HepG2 (cell line): ENCODE data around the gene ESR1. TPM values are rescaled to one million over a fixed set of nuclear protein-coding genes. Genes with fewer than 3 reads are reported as not detected.

ENCODE experiments used
- ATAC-seq: fragments of 200-7000 bp; cut with Tn5 transposase; 3 replicates; pipeline ENCODE4 v1.9.1; 2020; ENCODE audit warnings: mild to moderate bottlenecking, moderate library complexity
- BruUV-seq: library from RNA; stranded (reverse); fragments of 400-500 nt; replicated peaks from 2 replicates; lab custom pipeline; 2021; lab: Mats Ljungman, UMichigan
- CTCF ChIA-PET: fragments of 300-600 bp; formaldehyde crosslinking; extraction: SDS; loops from one replicate; lab custom pipeline; 2021; ENCODE audit warnings: low total read pairs, inconsistent platforms, low intra/inter-chr PET ratio; lab: Yijun Ruan, JAX
- POLR2A ChIA-PET: fragments of 350-600 bp; sonication (Branson Sonifier 250); formaldehyde crosslinking; loops from one replicate; lab custom pipeline; 2020; ENCODE audit warnings: antibody characterized with exemption, inconsistent platforms; lab: Yijun Ruan, JAX
- DNase-seq: peaks from one replicate; pipeline ENCODE4 v3.0.0-alpha.2; 2015; ENCODE audit warnings: low spot score
- FAIRE-seq: peaks from 3 replicates; lab custom pipeline; 2011; peaks lifted over from hg19 to GRCh38; lab: Jason Lieb, UNC
- H2AFZ ChIP-seq: one replicate; pipeline ENCODE4 v1.6.1; 2011; ENCODE audit warnings: low read length, inconsistent platforms
- H3K27ac ChIP-seq: fragments of 300-600 bp; 3 replicates; pipeline ENCODE4 v1.8.0; 2011; ENCODE audit warnings: mixed run types, mild to moderate bottlenecking, mixed read lengths, low read length, inconsistent platforms; ENCODE audit not compliant: insufficient read depth; ENCODE audit errors: extremely low read length
- H3K27me3 ChIP-seq, 2 experiments: fragments of 200-600 bp in 1 of 2; 2 replicates in 1 of 2; 3 replicates in 1 of 2; pipeline versions ENCODE4 v1.6.0 to v1.8.0; 2011; ENCODE audit warnings: low read length in 2 of 2, mild to moderate bottlenecking in 2 of 2, moderate library complexity in 2 of 2, inconsistent platforms in 1 of 2; ENCODE audit not compliant: insufficient read depth in 2 of 2, control insufficient read depth in 1 of 2
- H3K36me3 ChIP-seq, 2 experiments: fragments of 200-600 bp in 1 of 2; replicated peaks in 1 of 2; 2 replicates in 1 of 2; 3 replicates in 1 of 2; pipeline versions ENCODE4 v1.5.1 to v1.8.0; 2011; ENCODE audit warnings: low read length in 2 of 2, inconsistent platforms in 1 of 2; ENCODE audit not compliant: insufficient read depth in 2 of 2, control insufficient read depth in 1 of 2
- H3K4me1 ChIP-seq: 2 replicates; pipeline ENCODE4 v1.5.1; 2012; ENCODE audit warnings: low read length, inconsistent platforms; ENCODE audit not compliant: insufficient read depth
- H3K4me2 ChIP-seq: 2 replicates; pipeline ENCODE4 v1.6.0; 2011; ENCODE audit warnings: low read depth, low read length, inconsistent platforms
- H3K4me3 ChIP-seq, 3 experiments: fragments of 200-600 bp in 1 of 3; sonication (generic), shearing (Covaris generic) in 1 of 3; replicated peaks in 1 of 3; 2 replicates each; pipeline ENCODE4 v1.5.1; 2011 to 2016; ENCODE audit warnings: low read length in 3 of 3, inconsistent platforms in 2 of 3, low read depth in 2 of 3, mild to moderate bottlenecking in 2 of 3, control low read depth in 1 of 3, mixed read lengths in 1 of 3; ENCODE audit not compliant: insufficient read depth in 1 of 3
- H3K79me2 ChIP-seq: one replicate; pipeline ENCODE4 v1.6.1; 2011; ENCODE audit warnings: low read length, inconsistent platforms; ENCODE audit not compliant: insufficient read depth
- H3K9ac ChIP-seq: 2 replicates; pipeline ENCODE4 v1.6.0; 2011; ENCODE audit warnings: mild to moderate bottlenecking, low read depth, low read length, inconsistent platforms; ENCODE audit not compliant: insufficient read depth
- H3K9me3 ChIP-seq: 2 replicates; pipeline ENCODE4 v1.5.1; 2012; ENCODE audit warnings: mild to moderate bottlenecking, low read length
- H4K20me1 ChIP-seq: 2 replicates; pipeline ENCODE4 v1.6.0; 2011; ENCODE audit warnings: inconsistent platforms, mild to moderate bottlenecking, low read length, moderate library complexity; ENCODE audit not compliant: insufficient read depth
- CHD4 ChIP-seq: fragments of 200-600 bp; sonication (generic); IDR thresholded peaks from 2 replicates; pipeline ENCODE4 v1.7.0; 2017; ENCODE audit warnings: mild to moderate bottlenecking, low read length, borderline replicate concordance
- ELF1 ChIP-seq: sonication (generic); formaldehyde crosslinking; IDR thresholded peaks from 2 replicates; pipeline ENCODE4 v1.4.0; 2020; ENCODE audit warnings: missing genetic modification reagents
- HNF4A ChIP-seq: sonication (generic); formaldehyde crosslinking; IDR thresholded peaks from 2 replicates; pipeline ENCODE4 v1.4.0; 2020; ENCODE audit warnings: missing genetic modification reagents
- PHF8 ChIP-seq: sonication (generic); formaldehyde crosslinking; IDR thresholded peaks from 2 replicates; pipeline ENCODE4 v1.5.0; 2020; ENCODE audit warnings: missing genetic modification reagents
- SMYD3 ChIP-seq: sonication (generic); formaldehyde crosslinking; IDR thresholded peaks from 2 replicates; pipeline ENCODE4 v1.8.1; 2023; ENCODE audit warnings: mild to moderate bottlenecking, missing genetic modification reagents
- TCF12 ChIP-seq, 2 experiments: fragments of 450-650 bp in 1 of 2; sonication (generic) in 1 of 2; formaldehyde crosslinking in 1 of 2; IDR thresholded peaks; 2 replicates each; pipeline versions ENCODE4 v1.6.1 to v1.8.0; 2017 to 2022; ENCODE audit warnings: antibody characterized with exemption in 1 of 2, mild to moderate bottlenecking in 1 of 2, missing genetic modification reagents in 1 of 2, moderate library complexity in 1 of 2
- ZBTB38 ChIP-seq: sonication (generic); formaldehyde crosslinking; IDR thresholded peaks from 2 replicates; pipeline ENCODE4 v1.5.1; 2020; ENCODE audit warnings: mild to moderate bottlenecking, missing genetic modification reagents
- ZNF343 ChIP-seq: sonication (generic); formaldehyde crosslinking; IDR thresholded peaks from 2 replicates; pipeline ENCODE4 v1.4.0; 2020; ENCODE audit warnings: mild to moderate bottlenecking, missing genetic modification reagents
- in situ Hi-C: cut with HindIII; loops from 2 replicates; pipeline ENCODE4 v1.10.0; 2017; ENCODE audit warnings: low pct_unique_long_range_greater_than_20kb; ENCODE audit not compliant: extremely low pct_ligation_motif_present
- intact Hi-C: fragments of 100-400 bp; cut with micrococcal nuclease; formaldehyde crosslinking; loops from one replicate; pipeline ENCODE4 v1.10.0; 2022; ENCODE audit not compliant: unreplicated experiment
- polyA plus RNA-seq, 8 experiments: library from polyadenylated mRNA; depleted of rRNA in 3 of 8; stranded (reverse) in 7 of 8; unstranded in 1 of 8; fragments of >200 nt; fragmentation: Illumina TruSeq in 4 of 8; extraction: Trizol in 4 of 8; gene quantifications; 2 replicates each; pipeline versions ENCODE4 v1.2.1 to v1.2.3, GENCODE V29; 2011 to 2016; ENCODE audit warnings: low read depth in 4 of 8, missing spikeins in 1 of 8, mixed read lengths in 1 of 8; ENCODE audit not compliant: insufficient read depth in 1 of 8
- total RNA-seq, 5 experiments: library from RNA; depleted of rRNA; stranded (reverse); fragments of >200 nt; fragmentation: Illumina TruSeq; extraction: Trizol; gene quantifications; 2 replicates each; pipeline ENCODE4 v1.2.3, GENCODE V29; 2016; ENCODE audit warnings: low read depth in 1 of 5
- TF ChIP-seq, protein P1 (sequence below): sonication (generic); formaldehyde crosslinking; IDR thresholded peaks from 2 replicates; pipeline ENCODE4 v1.9.0; 2021; ENCODE audit warnings: mild to moderate bottlenecking, missing genetic modification reagents
- TF ChIP-seq, protein P2 (sequence below): sonication (generic); formaldehyde crosslinking; IDR thresholded peaks from 2 replicates; pipeline ENCODE4 v1.4.0; 2020; ENCODE audit warnings: mild to moderate bottlenecking, missing genetic modification reagents
- TF ChIP-seq, protein P3 (sequence below): sonication (generic); formaldehyde crosslinking; IDR thresholded peaks from 2 replicates; pipeline ENCODE4 v1.5.0; 2020; ENCODE audit warnings: missing genetic modification reagents, mild to moderate bottlenecking, borderline replicate concordance
- TF ChIP-seq, protein P4 (sequence below): sonication (generic); formaldehyde crosslinking; conservative IDR thresholded peaks from 2 replicates; pipeline ENCODE4 v1.8.1; 2023; ENCODE audit warnings: missing genetic modification reagents

ESR1 gene
- total and polyA plus RNA-seq, 2 of the 13 experiments (the other 11 are each of a cell fraction or from before 2014, with no cell fraction given) = not detected

DNA sequence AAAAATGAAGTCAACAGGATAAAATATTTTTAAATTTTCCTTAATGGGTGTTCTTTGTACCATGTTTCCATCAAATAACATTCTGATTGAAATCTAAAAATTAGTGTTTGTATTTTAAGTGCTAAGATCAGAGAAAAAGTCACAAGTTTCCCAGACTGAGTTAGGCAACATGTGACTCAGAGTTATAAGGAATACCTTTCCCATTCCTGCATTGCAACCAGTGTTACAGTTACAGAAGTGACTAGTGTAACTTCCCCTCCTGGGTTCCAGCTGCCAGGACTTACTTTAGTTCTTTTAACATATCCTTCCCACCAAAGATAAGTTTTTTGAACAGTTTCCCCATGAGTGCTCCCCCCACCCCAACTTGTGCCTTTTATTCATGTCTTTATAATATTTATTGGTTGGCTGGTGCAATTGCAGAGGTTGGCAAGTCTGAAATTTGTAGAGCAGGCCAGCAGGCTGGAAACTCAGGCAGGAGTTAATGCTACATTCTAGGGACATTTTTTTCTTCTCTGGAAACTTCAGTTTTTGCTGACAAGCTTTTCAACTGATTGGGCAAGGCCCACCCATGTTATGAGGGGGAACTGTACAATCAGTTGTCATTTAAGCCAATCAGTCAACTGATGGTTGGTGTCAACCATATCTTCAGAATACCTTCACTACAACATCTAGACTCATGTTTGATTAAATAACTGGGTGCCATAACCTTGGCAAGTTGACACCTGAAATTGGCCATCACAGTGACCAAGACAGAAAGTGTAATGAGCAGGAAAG is 22.9 kb upstream of the ESR1 start:
- H3K27me3 ChIP-seq = no peaks in the 10 kb centered on the region
- H3K4me2 ChIP-seq = no peak overlapping the region
- no peaks in the 10 kb centered on the region for H3K79me2 ChIP-seq
- no peaks in the 10 kb centered on the region for H3K9me3 ChIP-seq
- CTCF ChIA-PET = no interaction called here
- ATAC-seq (no peak), FAIRE-seq (no peak), DNase-seq (no peak)
- POLR2A ChIA-PET = no interaction called here
- H2AFZ ChIP-seq = no peak overlapping the region
- H3K4me1 ChIP-seq = no peaks in the 10 kb centered on the region
- intact Hi-C loops = no loop called here
- no peak overlapping the region for H3K27ac ChIP-seq
- H4K20me1 ChIP-seq = no peaks in the 10 kb centered on the region
- H3K4me3 ChIP-seq = no peak overlapping the region
- H3K9ac ChIP-seq = no peak overlapping the region
- no peaks in the 10 kb centered on the region for H3K36me3 ChIP-seq
- in situ Hi-C loops = no loop called here
- no TSS peak for BruUV-seq
- TF ChIP-seq PHF8 (CRISPR knock-in tag) (no peak), CHD4 (no peak), ZNF343 (CRISPR knock-in tag) (no peak), TCF12 (IDR thresholded peaks at IDR 0.05) (no peak), TCF12 (CRISPR knock-in tag; IDR thresholded peaks at IDR 0.05) (no peak), HNF4A (CRISPR knock-in tag) (no peak), ELF1 (CRISPR knock-in tag) (no peak), ZBTB38 (CRISPR knock-in tag) (no peak), SMYD3 (CRISPR knock-in tag) (no peak)
- TF ChIP-seq, protein P1, sequence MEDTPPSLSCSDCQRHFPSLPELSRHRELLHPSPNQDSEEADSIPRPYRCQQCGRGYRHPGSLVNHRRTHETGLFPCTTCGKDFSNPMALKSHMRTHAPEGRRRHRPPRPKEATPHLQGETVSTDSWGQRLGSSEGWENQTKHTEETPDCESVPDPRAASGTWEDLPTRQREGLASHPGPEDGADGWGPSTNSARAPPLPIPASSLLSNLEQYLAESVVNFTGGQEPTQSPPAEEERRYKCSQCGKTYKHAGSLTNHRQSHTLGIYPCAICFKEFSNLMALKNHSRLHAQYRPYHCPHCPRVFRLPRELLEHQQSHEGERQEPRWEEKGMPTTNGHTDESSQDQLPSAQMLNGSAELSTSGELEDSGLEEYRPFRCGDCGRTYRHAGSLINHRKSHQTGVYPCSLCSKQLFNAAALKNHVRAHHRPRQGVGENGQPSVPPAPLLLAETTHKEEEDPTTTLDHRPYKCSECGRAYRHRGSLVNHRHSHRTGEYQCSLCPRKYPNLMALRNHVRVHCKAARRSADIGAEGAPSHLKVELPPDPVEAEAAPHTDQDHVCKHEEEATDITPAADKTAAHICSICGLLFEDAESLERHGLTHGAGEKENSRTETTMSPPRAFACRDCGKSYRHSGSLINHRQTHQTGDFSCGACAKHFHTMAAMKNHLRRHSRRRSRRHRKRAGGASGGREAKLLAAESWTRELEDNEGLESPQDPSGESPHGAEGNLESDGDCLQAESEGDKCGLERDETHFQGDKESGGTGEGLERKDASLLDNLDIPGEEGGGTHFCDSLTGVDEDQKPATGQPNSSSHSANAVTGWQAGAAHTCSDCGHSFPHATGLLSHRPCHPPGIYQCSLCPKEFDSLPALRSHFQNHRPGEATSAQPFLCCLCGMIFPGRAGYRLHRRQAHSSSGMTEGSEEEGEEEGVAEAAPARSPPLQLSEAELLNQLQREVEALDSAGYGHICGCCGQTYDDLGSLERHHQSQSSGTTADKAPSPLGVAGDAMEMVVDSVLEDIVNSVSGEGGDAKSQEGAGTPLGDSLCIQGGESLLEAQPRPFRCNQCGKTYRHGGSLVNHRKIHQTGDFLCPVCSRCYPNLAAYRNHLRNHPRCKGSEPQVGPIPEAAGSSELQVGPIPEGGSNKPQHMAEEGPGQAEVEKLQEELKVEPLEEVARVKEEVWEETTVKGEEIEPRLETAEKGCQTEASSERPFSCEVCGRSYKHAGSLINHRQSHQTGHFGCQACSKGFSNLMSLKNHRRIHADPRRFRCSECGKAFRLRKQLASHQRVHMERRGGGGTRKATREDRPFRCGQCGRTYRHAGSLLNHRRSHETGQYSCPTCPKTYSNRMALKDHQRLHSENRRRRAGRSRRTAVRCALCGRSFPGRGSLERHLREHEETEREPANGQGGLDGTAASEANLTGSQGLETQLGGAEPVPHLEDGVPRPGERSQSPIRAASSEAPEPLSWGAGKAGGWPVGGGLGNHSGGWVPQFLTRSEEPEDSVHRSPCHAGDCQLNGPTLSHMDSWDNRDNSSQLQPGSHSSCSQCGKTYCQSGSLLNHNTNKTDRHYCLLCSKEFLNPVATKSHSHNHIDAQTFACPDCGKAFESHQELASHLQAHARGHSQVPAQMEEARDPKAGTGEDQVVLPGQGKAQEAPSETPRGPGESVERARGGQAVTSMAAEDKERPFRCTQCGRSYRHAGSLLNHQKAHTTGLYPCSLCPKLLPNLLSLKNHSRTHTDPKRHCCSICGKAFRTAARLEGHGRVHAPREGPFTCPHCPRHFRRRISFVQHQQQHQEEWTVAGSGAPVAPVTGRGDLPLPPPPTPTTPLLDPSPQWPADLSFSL = no peak
- TF ChIP-seq, protein P2, sequence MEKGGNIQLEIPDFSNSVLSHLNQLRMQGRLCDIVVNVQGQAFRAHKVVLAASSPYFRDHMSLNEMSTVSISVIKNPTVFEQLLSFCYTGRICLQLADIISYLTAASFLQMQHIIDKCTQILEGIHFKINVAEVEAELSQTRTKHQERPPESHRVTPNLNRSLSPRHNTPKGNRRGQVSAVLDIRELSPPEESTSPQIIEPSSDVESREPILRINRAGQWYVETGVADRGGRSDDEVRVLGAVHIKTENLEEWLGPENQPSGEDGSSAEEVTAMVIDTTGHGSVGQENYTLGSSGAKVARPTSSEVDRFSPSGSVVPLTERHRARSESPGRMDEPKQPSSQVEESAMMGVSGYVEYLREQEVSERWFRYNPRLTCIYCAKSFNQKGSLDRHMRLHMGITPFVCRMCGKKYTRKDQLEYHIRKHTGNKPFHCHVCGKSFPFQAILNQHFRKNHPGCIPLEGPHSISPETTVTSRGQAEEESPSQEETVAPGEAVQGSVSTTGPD = no peak
- TF ChIP-seq, protein P3, sequence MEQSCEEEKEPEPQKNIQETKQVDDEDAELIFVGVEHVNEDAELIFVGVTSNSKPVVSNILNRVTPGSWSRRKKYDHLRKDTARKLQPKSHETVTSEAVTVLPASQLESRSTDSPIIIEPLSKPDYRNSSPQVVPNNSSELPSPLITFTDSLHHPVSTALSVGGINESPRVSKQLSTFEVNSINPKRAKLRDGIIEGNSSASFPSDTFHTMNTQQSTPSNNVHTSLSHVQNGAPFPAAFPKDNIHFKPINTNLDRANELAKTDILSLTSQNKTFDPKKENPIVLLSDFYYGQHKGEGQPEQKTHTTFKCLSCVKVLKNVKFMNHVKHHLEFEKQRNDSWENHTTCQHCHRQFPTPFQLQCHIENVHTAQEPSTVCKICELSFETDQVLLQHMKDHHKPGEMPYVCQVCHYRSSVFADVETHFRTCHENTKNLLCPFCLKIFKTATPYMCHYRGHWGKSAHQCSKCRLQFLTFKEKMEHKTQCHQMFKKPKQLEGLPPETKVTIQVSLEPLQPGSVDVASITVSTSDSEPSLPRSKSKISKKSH (CRISPR knock-in tag) = no peak
- TF ChIP-seq, protein P4, sequence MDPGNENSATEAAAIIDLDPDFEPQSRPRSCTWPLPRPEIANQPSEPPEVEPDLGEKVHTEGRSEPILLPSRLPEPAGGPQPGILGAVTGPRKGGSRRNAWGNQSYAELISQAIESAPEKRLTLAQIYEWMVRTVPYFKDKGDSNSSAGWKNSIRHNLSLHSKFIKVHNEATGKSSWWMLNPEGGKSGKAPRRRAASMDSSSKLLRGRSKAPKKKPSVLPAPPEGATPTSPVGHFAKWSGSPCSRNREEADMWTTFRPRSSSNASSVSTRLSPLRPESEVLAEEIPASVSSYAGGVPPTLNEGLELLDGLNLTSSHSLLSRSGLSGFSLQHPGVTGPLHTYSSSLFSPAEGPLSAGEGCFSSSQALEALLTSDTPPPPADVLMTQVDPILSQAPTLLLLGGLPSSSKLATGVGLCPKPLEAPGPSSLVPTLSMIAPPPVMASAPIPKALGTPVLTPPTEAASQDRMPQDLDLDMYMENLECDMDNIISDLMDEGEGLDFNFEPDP (CRISPR knock-in tag) = no peak
